Measurements from ENCODE around the gene CDKN2B-AS1.

Gene CDKN2B-AS1

DNA sequence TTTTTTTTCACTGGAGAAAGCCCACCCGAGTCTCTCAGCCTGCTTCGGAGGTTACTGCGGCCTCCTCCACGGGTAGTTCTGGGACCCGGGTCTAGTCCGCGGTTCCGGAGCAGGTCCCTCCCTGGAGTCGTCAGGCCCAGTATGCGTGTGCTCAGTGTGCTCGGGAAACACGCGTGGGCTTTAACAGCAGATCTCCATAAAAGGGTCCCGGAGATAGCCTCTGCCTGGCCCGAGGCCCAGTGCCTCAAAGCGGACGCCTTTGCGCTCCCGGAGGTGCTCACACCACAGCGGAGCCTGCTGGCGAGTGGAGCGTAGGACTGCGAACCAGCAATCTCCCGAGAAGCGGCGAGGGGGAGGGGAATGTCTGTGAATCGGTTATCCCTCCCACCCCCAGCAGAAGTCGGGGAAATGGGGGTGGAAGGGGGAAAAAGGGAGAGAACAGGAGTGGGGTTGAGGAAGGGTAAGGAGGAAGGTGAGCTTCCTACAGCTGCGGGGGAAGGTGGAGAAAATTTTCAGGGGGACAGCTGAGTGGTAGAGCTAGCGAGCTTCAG lies 29.1 kb upstream of the CDKN2B-AS1 start:
- TF ChIP-seq CTCF (IDR thresholded peaks at IDR 0.05; ENCODE audit: control extremely low read depth, extremely low read depth, low read depth, missing control alignments): peak; percentile 52
- POLR2A ChIA-PET: no interaction called here
- peak; percentile 77 for DNase-seq (ENCODE audit: extremely low spot score)
- CTCF ChIA-PET: interaction anchor here (1.0 to 1.2 kb wide), 3 partner anchors 12 to 130 kb away, joined by 3 to 4 read pairs (median 4); partner anchors contain the start of gene CDKN2B

DNA sequence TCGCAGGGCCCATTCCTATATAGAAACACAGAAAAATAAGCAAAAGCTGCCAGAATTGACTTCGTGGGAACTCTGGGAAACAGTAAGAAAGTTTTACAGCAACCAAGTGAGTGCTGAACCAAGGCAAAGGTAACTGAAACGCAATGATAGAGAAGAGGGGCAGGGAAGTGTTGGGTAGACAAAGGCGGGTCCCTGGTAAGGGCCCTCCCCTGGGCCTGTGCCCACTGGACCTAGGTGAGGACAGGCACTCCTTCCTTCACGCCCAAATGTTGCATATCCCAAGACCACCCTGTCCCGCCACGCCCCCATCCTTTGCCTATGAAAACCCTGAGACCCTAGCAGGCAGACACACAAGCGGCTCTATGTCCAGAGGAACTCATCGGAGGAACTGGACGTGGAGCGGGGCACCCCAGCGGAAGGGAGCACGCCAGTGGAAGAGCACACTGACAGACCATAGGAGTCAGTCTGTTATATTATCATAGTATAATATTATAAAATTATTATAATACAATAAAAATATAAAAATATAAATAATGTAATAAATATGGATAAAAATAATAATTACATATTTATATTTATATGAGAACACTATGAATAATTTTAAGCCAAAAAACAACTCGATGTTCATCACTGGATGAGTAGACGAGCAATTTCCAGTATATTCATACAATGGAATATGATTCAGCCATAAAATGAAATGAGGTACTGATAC lies 28.3 kb upstream of the CDKN2B-AS1 start:
- DNase-seq (ENCODE audit: extremely low spot score): no peak
- POLR2A ChIA-PET: no interaction called here
- TF ChIP-seq CTCF (IDR thresholded peaks at IDR 0.05; ENCODE audit: control extremely low read depth, extremely low read depth, low read depth, missing control alignments): no peak
- CTCF ChIA-PET: interaction anchor here (1.0 to 1.2 kb wide), 3 partner anchors 11 to 131 kb away, joined by 3 to 4 read pairs (median 4); partner anchors contain the start of gene CDKN2B

- no peak for TF ChIP-seq CTCF (IDR thresholded peaks at IDR 0.05; ENCODE audit: control extremely low read depth, extremely low read depth, low read depth, missing control alignments)
- CTCF ChIA-PET: interaction anchor here (1.3 kb wide), 1 partner anchor 42 kb away, joined by 6 read pairs; the partner anchor contains the start of gene CDKN2B
These were observed 27.4 kb upstream of the CDKN2B-AS1 start for GRCh38 chr9:21967169-21967568.

DNA sequence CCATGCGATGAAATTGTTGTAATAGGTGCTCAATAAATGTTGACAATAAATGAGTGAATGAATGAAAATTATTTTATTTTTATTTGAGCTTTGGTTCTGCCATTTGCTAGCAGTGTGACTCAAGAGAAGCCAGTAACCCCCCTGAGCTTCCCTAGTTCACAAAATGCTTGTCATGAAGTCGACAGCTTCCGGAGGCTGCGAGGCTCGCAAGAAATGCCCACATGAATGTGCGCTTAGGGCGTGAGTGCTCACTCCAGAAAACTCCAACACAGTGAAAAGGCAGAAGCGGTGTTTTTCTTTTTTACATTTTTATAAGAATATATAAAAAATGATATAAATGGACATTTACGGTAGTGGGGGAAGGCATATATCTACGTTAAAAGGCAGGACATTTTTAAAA lies 26.9 kb upstream of the CDKN2B-AS1 start:
- DNase-seq (ENCODE audit: extremely low spot score): no peak
- ChIA-PET POLR2A (no interaction called here), CTCF (interaction anchor here (1.3 to 1.5 kb wide), 2 partner anchors 12 to 41 kb away, joined by 3 to 6 read pairs; partner anchors contain the start of gene CDKN2B)
- TF ChIP-seq CTCF (IDR thresholded peaks at IDR 0.05; ENCODE audit: control extremely low read depth, extremely low read depth, low read depth, missing control alignments): no peak

More at GRCh38 chr9:21967169-21967568, 27.4 kb upstream of the CDKN2B-AS1 start:
- DNase-seq (ENCODE audit: extremely low spot score): no peak
- POLR2A ChIA-PET: no interaction called here

DNA sequence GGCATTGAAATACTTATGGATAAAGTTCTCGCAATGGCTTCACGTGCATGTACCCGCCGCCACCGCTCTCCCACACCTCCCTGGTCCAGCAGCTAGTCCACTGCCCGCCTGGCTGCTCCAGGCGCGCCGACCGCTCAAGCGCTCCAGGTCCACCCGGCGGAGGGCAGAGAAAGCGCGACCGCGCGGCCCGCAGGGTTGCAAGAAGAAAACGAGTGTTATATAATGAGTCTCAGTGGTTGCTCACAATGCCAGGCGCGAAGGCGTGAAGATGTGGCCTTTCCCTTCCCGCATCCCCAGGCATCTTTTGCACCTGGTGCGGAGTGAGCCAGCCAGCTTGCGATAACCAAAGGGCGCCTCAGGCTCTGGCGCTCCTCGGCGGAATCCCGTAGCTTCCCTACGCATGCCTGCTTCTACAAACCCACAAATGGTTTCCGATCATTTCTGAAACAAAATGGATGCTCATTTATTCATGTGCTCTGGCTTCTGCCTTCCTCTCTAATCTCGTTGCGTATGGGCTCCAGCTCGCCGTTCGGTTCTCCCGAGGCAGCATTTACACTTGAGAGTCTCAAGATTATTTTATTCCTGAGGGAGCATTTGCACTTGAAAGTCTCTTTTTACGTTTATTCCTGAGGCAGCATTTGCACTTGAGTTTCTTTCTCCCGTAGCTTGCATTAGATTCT lies 26.1 kb upstream of the CDKN2B-AS1 start:
- ChIA-PET CTCF (interaction anchor here (0.8 to 4.0 kb wide), 6 partner anchors 11 to 155 kb away, joined by 3 to 27 read pairs (median 4); partner anchors contain the start of gene CDKN2B), POLR2A (no interaction called here)
- DNase-seq (ENCODE audit: extremely low spot score): no peak
- no peak for TF ChIP-seq CTCF (IDR thresholded peaks at IDR 0.05; ENCODE audit: control extremely low read depth, extremely low read depth, low read depth, missing control alignments)

All from GM10248 (cell line).